ENCODE measurements around the gene ADAR. TPM values are rescaled to one million over a fixed set of nuclear protein-coding genes. Genes with fewer than 3 reads are reported as not detected.

ADAR gene
- total RNA-seq, 2 donors from 2014 or later: 115 to 125 TPM

- TF ChIP-seq CTCF (IDR thresholded peaks at IDR 0.05): no peak
- Histone ChIP-seq H3K9ac (ENCODE audit: low read depth in 2 of 2, low read length in 2 of 2) (peak overlapping the region; percentile 77 to 93), H3K27me3 (no peaks in the 10 kb centered on the region), H3K4me1 (peaks cover 7% of the 10 kb centered on the region), H3K27ac (peak overlapping the region; percentile 88), H3K4me3 (peak overlapping the region; percentile 44), H3K36me3 (peaks cover 20% of the 10 kb centered on the region), H3K9me3 (no peaks in the 10 kb centered on the region)
- peak; percentile 99 for DNase-seq
- intact Hi-C loops (cut with DNase I): loop anchor here (5.0 kb wide), 1 partner anchor 318 kb away; no protein-coding TSS in a partner anchor
These were observed 49.1 kb downstream of the ADAR start for GRCh38 chr1:154558720-154559465.

- H3K9me3 ChIP-seq: no peaks in the 10 kb centered on the region
- peaks cover 7% of the 10 kb centered on the region for H3K4me1 ChIP-seq
- no peaks in the 10 kb centered on the region for H3K27me3 ChIP-seq
- TF ChIP-seq CTCF (IDR thresholded peaks at IDR 0.05): no peak
- peaks cover 27% of the 10 kb centered on the region for H3K36me3 ChIP-seq
- intact Hi-C loops (cut with DNase I): loop anchor here (5.0 kb wide), 1 partner anchor 319 kb away; no protein-coding TSS in a partner anchor
- peak within 1 kb of the TSS; percentile 94 for H3K4me3 ChIP-seq
- peak; percentile 42 for DNase-seq
- H3K9ac ChIP-seq (ENCODE audit: low read depth in 2 of 2, low read length in 2 of 2): peak within 1 kb of the TSS; percentile 87 to 95
- peak within 1 kb of the TSS; percentile 88 for H3K27ac ChIP-seq
These were observed 49.9 kb downstream of the ADAR start, which contains the start of gene UBE2Q1 for GRCh38 chr1:154557939-154558719. Gene UBE2Q1 (minus strand): TSS chr1:154558662. CDS start chr1:154558553, 109 bp downstream.

GRCh38 chr1:154557248-154557938 lies 50.6 kb downstream of the ADAR start:
- intact Hi-C loops (cut with DNase I): loop anchor here (5.0 kb wide), 1 partner anchor 320 kb away; no protein-coding TSS in a partner anchor
- Histone ChIP-seq H3K4me1 (peaks cover 7% of the 10 kb centered on the region), H3K27ac (no peak overlapping the region), H3K9ac (ENCODE audit: low read depth in 2 of 2, low read length in 2 of 2) (peak overlapping the region; percentile 87 to 95), H3K36me3 (peaks cover 35% of the 10 kb centered on the region), H3K27me3 (no peaks in the 10 kb centered on the region), H3K9me3 (no peaks in the 10 kb centered on the region), H3K4me3 (peak overlapping the region; percentile 94)
- no peak for DNase-seq
- TF ChIP-seq CTCF (IDR thresholded peaks at IDR 0.05): no peak

- H3K4me3 ChIP-seq: no peak overlapping the region
- peaks cover 7% of the 10 kb centered on the region for H3K4me1 ChIP-seq
- H3K9ac ChIP-seq (ENCODE audit: low read depth in 2 of 2, low read length in 2 of 2): peak overlapping the region in 1 of 2 donors; percentile 95
- DNase-seq: no peak
- H3K27ac ChIP-seq: no peak overlapping the region
- no peaks in the 10 kb centered on the region for H3K27me3 ChIP-seq
- peaks cover 39% of the 10 kb centered on the region for H3K36me3 ChIP-seq
- no peaks in the 10 kb centered on the region for H3K9me3 ChIP-seq
- no peak for TF ChIP-seq CTCF (IDR thresholded peaks at IDR 0.05)
- intact Hi-C loops (cut with DNase I): loop anchor here (5.0 kb wide), 1 partner anchor 321 kb away; no protein-coding TSS in a partner anchor
These were observed 51.6 kb downstream of the ADAR start for GRCh38 chr1:154556422-154556821.
